A549 treated with CpdA at 1 μM for 4 hours (cell line): ENCODE data around the gene TIMP3. TPM values are rescaled to one million over a fixed set of nuclear protein-coding genes. Genes with fewer than 3 reads are reported as not detected.

ENCODE experiments used
- total RNA-seq: library from RNA; stranded (reverse); fragments of 200-300 nt; extraction: Qiagen RNA extraction; gene quantifications from 5 replicates; pipeline ENCODE4 v1.2.3, GENCODE V29; 2022; ENCODE audit warnings: low read depth

TIMP3 gene
- total RNA-seq = 1.4 to 3.0 TPM (median 2.0 TPM) in 5 replicates

GRCh38 chr22:32801537-32802236 is at the start of gene TIMP3:
Gene TIMP3, plus strand, starts transcription at chr22:32801705. Its CDS starts 297 bp downstream, at chr22:32802002.

